HepG2 (cell line): ENCODE measurements around the gene IGFL1. TPM values are rescaled to one million over a fixed set of nuclear protein-coding genes. Genes with fewer than 3 reads are reported as not detected.
A peak's percentile ranks its signal among the peaks of the same experiment; 100 is the strongest.

Experiments used
- DNMT3B ChIP-seq: conservative IDR thresholded peaks from 2 replicates; pipeline ENCODE4 v1.6.1; 2016; ENCODE audit warnings: missing biosample characterization, control low read depth
- DR1 ChIP-seq: sonication (generic); formaldehyde crosslinking; IDR thresholded peaks from 2 replicates; pipeline ENCODE4 v1.8.0; 2021; ENCODE audit warnings: mild to moderate bottlenecking, missing genetic modification reagents, inconsistent platforms
- EED ChIP-seq: sonication (generic); formaldehyde crosslinking; IDR thresholded peaks from 2 replicates; pipeline ENCODE4 v1.5.0; 2020; ENCODE audit warnings: mild to moderate bottlenecking, missing genetic modification reagents
- EHMT2 ChIP-seq: fragments of 200-600 bp; sonication (generic); IDR thresholded peaks from 2 replicates; pipeline ENCODE4 v1.7.0; 2017; ENCODE audit warnings: antibody characterized with exemption, low read depth, low read length, borderline replicate concordance
- FOXO1 ChIP-seq: sonication (generic); formaldehyde crosslinking; IDR thresholded peaks from 2 replicates; pipeline ENCODE4 v1.4.0; 2020; ENCODE audit warnings: missing genetic modification reagents
- FOXP1 ChIP-seq, 2 experiments: fragments of 450-650 bp in 1 of 2; IDR thresholded peaks; 2 replicates each; pipeline ENCODE4 v1.6.1; 2017 to 2018; ENCODE audit warnings: antibody characterized with exemption in 1 of 2
- GLI4 ChIP-seq: sonication (generic); formaldehyde crosslinking; IDR thresholded peaks from 2 replicates; pipeline ENCODE4 v1.5.1; 2020; ENCODE audit warnings: missing genetic modification reagents, mild to moderate bottlenecking, moderate library complexity, borderline replicate concordance
- KDM4B ChIP-seq: sonication (generic); formaldehyde crosslinking; IDR thresholded peaks from 2 replicates; pipeline ENCODE4 v1.4.0; 2020; ENCODE audit warnings: missing genetic modification reagents
- MED8 ChIP-seq: sonication (generic); formaldehyde crosslinking; IDR thresholded peaks from 2 replicates; pipeline ENCODE4 v1.8.1; 2023; ENCODE audit warnings: mild to moderate bottlenecking, missing genetic modification reagents; ENCODE audit not compliant: insufficient replicate concordance
- POLR2AphosphoS5 ChIP-seq: IDR thresholded peaks from 2 replicates; pipeline ENCODE4 v1.6.1; 2012; ENCODE audit warnings: low read depth, low read length
- ZNF335 ChIP-seq: sonication (generic); formaldehyde crosslinking; IDR thresholded peaks from 2 replicates; pipeline ENCODE4 v1.4.0; 2020; ENCODE audit warnings: missing genetic modification reagents
- ZNF562 ChIP-seq: sonication (generic); formaldehyde crosslinking; IDR thresholded peaks from 2 replicates; pipeline ENCODE4 v1.8.0; 2022; ENCODE audit warnings: missing genetic modification reagents, borderline replicate concordance
- polyA plus RNA-seq, 8 experiments: library from polyadenylated mRNA; depleted of rRNA in 3 of 8; stranded (reverse) in 7 of 8; unstranded in 1 of 8; fragments of >200 nt; fragmentation: Illumina TruSeq in 4 of 8; extraction: Trizol in 4 of 8; gene quantifications; 2 replicates each; pipeline versions ENCODE4 v1.2.1 to v1.2.3, GENCODE V29; 2011 to 2016; ENCODE audit warnings: low read depth in 4 of 8, missing spikeins in 1 of 8, mixed read lengths in 1 of 8; ENCODE audit not compliant: insufficient read depth in 1 of 8
- total RNA-seq, 5 experiments: library from RNA; depleted of rRNA; stranded (reverse); fragments of >200 nt; fragmentation: Illumina TruSeq; extraction: Trizol; gene quantifications; 2 replicates each; pipeline ENCODE4 v1.2.3, GENCODE V29; 2016; ENCODE audit warnings: low read depth in 1 of 5
- TF ChIP-seq, protein P1 (sequence below): sonication (generic); formaldehyde crosslinking; IDR thresholded peaks from 2 replicates; pipeline ENCODE4 v1.8.1; 2023; ENCODE audit warnings: mild to moderate bottlenecking, moderate library complexity, missing genetic modification reagents
- TF ChIP-seq, protein P2 (sequence below): sonication (generic); formaldehyde crosslinking; IDR thresholded peaks from 2 replicates; pipeline ENCODE4 v1.8.1; 2023; ENCODE audit warnings: mild to moderate bottlenecking, missing genetic modification reagents
- TF ChIP-seq, protein P3 (sequence below): sonication (generic); formaldehyde crosslinking; IDR thresholded peaks from one replicate; pipeline ENCODE4 v1.5.1; 2020; ENCODE audit warnings: mild to moderate bottlenecking, missing genetic modification reagents; ENCODE audit errors: not compliant biosample characterization
- TF ChIP-seq, protein P4 (sequence below): IDR thresholded peaks from 2 replicates; pipeline ENCODE4 v1.6.1; 2016; ENCODE audit warnings: low read depth, borderline replicate concordance

The IGFL1 gene
- total and polyA plus RNA-seq, 2 of the 13 experiments (the other 11 are each of a cell fraction or from before 2014, with no cell fraction given), result not detected

DNA sequence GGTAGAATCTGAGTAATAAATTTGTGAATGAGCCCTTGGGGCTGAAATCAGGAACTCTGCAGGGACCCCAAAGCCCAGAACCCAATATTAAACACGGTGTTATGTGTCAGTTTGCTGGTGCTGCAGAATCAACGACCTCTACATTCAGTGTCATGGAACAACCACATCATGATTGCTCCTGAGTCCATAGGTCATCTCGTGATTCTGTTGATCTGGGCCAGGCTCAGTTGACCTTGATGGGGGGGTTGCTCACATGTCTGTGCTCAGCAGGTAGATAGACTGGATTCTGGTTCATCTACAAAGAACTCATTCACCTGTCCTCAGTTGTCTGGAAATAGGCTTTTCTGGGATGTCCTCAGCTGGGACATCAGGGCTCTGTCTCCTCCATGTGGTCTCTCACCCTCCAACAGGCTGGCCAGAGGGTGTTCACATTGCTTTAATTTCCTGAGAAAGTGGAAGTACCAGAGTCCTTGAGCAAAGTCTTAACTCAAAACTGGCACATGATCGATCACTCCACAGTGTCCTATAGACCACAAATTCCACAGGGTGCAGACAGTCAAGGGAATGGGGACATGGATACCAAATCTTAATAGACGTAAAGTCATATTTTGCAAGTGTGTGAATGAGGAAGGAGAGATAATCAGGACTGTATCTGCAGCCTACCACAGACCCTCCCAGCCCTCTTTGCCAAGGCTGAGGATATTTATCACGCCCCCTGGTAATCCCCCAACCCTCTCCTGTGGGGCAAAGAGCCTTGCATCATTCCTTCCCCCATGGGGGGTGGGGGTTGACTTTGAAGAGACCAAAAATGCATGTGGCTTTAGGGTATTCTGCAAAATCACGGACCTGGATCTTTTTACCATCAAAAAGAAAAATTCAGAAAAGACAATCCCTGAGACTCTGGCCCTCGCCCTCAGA is 39.3 kb upstream of the IGFL1 start (continued):
- TF ChIP-seq, protein P1, sequence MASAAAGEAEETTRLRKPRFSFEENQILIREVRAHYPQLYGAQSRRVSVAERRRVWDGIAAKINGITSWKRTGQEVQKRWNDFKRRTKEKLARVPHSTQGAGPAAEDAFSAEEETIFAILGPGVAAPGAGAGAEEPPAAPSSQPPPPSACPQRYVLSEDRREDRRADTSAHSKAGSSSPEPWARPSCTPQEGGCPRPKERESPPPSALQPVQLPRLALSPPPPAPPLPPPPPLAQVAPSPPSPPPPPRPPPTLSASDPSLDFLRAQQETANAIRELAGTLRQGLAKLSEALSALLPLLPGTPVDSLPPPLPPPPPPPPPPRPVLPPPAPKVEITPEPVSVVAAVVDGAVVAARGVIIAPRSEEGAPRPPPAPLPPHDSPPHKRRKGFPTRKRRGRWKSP (CRISPR knock-in tag), result no peak
- TF ChIP-seq ZNF562 (CRISPR knock-in tag) (no peak), ZNF335 (CRISPR knock-in tag) (peak; percentile 33; the same call in 1 of the 2 replicates), DR1 (CRISPR knock-in tag) (no peak), EHMT2 (no peak), DNMT3B (CRISPR knock-in tag) (no peak), EED (CRISPR knock-in tag) (no peak), MED8 (CRISPR knock-in tag) (no peak), KDM4B (CRISPR knock-in tag) (no peak), POLR2AphosphoS5 (no peak), FOXO1 (CRISPR knock-in tag) (peak; percentile 49; the same call in 1 of the 2 replicates), FOXP1 (IDR thresholded peaks at IDR 0.05) (no peak), FOXP1 (CRISPR knock-in tag; IDR thresholded peaks at IDR 0.05) (peak; percentile 22; the same call in 1 of the 2 replicates), GLI4 (CRISPR knock-in tag) (no peak)
- TF ChIP-seq, protein P2, sequence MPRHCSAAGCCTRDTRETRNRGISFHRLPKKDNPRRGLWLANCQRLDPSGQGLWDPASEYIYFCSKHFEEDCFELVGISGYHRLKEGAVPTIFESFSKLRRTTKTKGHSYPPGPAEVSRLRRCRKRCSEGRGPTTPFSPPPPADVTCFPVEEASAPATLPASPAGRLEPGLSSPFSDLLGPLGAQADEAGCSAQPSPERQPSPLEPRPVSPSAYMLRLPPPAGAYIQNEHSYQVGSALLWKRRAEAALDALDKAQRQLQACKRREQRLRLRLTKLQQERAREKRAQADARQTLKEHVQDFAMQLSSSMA (CRISPR knock-in tag), result no peak
- TF ChIP-seq, protein P3, sequence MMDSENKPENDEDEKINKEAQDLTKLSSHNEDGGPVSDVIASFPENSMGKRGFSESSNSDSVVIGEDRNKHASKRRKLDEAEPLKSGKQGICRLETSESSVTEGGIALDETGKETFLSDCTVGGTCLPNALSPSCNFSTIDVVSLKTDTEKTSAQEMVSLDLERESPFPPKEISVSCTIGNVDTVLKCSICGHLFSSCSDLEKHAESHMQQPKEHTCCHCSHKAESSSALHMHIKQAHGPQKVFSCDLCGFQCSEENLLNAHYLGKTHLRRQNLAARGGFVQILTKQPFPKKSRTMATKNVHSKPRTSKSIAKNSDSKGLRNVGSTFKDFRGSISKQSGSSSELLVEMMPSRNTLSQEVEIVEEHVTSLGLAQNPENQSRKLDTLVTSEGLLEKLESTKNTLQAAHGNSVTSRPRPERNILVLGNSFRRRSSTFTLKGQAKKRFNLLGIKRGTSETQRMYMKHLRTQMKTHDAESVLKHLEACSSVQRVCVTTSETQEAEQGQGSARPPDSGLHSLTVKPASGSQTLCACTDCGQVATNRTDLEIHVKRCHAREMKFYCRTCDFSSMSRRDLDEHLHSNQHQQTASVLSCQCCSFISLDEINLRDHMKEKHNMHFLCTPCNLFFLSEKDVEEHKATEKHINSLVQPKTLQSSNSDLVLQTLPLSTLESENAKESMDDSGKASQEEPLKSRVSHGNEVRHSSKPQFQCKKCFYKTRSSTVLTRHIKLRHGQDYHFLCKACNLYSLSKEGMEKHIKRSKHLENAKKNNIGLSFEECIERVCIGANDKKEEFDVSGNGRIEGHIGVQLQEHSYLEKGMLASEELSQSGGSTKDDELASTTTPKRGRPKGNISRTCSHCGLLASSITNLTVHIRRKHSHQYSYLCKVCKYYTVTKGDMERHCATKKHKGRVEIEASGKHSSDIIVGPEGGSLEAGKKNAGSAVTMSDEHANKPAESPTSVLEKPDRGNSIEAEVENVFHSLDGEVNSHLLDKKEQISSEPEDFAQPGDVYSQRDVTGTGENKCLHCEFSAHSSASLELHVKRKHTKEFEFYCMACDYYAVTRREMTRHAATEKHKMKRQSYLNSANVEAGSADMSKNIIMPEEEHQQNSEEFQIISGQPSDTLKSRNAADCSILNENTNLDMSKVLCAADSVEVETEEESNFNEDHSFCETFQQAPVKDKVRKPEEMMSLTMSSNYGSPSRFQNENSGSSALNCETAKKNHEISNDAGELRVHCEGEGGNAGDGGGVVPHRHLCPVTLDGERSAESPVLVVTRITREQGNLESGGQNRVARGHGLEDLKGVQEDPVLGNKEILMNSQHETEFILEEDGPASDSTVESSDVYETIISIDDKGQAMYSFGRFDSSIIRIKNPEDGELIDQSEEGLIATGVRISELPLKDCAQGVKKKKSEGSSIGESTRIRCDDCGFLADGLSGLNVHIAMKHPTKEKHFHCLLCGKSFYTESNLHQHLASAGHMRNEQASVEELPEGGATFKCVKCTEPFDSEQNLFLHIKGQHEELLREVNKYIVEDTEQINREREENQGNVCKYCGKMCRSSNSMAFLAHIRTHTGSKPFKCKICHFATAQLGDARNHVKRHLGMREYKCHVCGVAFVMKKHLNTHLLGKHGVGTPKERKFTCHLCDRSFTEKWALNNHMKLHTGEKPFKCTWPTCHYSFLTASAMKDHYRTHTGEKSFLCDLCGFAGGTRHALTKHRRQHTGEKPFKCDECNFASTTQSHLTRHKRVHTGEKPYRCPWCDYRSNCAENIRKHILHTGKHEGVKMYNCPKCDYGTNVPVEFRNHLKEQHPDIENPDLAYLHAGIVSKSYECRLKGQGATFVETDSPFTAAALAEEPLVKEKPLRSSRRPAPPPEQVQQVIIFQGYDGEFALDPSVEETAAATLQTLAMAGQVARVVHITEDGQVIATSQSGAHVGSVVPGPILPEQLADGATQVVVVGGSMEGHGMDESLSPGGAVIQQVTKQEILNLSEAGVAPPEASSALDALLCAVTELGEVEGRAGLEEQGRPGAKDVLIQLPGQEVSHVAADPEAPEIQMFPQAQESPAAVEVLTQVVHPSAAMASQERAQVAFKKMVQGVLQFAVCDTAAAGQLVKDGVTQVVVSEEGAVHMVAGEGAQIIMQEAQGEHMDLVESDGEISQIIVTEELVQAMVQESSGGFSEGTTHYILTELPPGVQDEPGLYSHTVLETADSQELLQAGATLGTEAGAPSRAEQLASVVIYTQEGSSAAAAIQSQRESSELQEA (CRISPR knock-in tag), result no peak
- TF ChIP-seq, protein P4, sequence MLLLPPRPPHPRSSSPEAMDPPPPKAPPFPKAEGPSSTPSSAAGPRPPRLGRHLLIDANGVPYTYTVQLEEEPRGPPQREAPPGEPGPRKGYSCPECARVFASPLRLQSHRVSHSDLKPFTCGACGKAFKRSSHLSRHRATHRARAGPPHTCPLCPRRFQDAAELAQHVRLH, result no peak
